GM19035 (cell line): ENCODE data around the gene KDM6B.

Experiments
- ATAC-seq: cut with Tn5 transposase; IDR thresholded peaks from one replicate; pipeline ENCODE4 v1.9.1; 2021; ENCODE audit not compliant: unreplicated experiment

Gene KDM6B

DNA sequence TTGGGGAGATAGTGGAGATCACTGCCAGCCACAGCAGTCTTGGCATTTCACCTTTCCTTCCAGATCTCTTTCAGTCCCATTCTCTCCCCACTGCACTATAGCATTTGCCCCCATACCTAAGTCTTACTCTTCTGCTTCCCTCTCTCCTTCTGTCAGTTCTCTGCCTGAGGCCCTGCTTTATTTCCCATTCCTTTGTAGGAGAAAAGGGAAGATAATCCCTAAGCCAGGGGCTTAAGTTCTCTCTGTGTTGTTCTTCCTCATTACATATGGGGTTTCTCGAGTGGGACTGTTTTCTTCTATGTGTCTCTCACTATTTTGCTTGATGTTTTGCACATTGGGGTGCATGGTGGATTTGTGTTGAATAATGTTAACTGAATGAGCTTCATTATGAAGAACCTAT is 6.4 kb downstream of the KDM6B start:
- no peak for ATAC-seq

DNA sequence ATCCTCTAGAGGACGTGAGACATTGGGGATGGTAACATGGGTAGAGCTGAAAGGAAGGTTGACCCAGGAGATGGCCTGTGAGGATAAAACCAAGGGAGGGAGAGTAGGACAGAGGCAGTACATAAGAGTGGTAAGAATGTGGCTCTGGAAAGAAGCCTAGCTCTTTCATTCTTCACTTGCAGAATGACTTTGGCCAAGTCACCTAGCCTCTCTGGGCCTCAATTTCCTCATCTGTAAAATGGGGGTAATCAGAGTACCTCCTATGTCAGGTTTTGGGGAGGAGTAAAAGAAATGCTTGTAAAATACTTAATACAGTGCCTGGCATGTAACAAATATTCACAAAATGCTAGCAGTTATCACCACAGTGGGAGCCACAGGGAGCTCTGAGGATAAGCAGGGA is 6.9 kb downstream of the KDM6B start:
- ATAC-seq, result no peak

DNA sequence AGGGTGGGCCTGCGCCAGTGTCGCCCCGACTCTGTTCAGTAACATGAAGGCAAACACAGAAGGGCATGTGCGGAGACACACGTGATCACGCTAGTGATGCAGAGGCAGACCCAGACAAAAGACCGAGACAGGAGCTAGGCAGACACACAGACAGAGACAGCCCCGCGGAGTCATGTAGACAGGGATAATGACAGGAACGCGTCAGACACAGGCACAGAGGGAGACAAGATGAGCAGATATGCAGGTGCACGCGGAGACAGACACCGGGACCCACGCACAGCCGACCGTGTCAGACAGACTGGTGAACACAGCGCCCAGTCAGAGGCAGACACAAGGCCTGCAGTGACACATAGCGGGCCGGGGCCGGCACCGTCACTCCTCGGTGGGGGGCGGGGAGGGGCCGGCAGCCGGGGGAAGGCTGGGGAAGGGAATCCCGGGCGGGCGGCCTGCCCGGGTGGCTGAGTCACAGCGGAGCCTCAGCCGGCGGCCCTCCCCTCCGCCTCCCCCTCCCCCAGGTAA is 7.4 kb downstream of the KDM6B start:
- peak; percentile 3 for ATAC-seq

DNA sequence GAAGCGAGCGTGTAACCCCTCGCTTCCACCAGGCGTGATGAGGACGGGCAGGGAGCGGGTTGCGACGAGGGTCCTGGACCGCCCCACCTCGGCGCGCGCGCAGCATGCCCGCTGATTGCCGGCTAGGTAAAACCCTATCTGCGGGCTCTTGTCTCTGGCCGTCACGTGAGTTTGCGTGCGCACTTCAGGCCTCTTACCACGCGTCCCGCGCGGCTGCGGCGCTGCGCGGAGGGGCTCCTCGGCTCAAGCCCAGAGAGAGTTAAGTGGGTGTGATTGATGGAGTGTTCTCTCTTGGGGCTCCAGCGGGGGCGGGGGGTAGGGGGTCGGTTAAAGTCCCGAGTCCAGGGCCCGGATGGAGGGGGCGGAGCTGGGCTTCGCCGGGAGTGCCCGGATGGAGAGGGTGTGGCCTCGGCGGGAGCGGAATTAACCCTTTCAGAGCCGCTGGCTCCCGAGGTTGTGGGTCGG is 7.9 kb downstream of the KDM6B start:
- ATAC-seq, result peak; percentile 21

DNA sequence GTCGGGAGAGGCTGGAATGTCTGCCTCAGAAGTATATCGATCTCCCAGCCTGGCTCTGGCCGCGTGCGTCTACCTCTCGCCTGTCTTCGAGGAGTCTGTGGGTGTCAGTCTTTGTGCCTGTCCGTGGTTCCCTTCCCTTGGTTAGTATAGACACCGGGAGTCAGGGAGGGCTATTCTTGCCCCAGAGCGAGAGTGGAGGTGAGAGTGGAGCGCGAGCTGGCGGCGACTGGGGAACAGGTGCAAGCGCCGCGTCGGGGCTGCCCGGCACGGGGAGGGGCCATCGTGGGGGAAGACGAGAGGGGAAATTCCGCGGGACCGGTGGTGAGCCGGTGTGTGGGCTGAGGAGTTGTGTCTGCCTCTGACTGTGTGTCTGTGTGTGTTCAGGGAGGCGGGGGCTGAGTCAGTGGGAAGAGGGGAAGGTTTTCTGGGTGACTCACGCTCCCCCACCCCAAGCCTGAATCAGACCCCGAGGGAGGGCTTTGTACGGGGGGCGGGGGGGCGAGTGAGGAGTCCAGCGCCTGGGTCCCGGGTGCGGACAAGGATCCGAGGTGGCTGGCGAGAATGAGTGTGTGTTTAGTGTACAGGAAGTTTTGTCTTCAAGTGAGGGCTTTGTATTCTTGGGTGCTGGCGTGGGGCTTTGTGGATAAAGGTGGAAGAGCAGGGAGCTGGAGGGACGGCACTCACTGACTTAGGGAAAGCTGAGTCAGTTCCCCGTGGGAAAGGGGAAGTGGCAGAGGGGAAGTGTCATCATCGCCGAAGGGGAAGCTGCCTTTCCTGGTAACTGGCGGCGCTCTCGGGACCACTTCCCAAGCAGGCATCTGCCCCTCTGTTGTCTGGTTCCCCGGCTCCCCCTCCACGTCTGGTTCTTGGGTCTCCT is 8.6 kb downstream of the KDM6B start:
- ATAC-seq, result peak; percentile 23

DNA sequence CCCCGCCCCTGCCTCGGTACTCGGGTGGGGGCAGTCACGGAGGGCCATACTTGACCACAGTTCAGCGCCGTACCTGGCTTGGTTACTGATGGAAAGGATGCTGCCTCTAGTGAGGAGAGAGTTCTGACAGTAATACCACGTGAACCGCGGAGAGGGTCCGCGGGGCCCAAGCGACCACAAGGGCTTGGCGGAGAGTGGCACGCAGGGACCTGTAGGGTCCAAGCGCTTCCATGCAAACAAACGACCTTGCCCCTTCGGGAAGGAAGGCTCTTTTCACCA is 9.2 kb downstream of the KDM6B start:
- ATAC-seq, result no peak

DNA sequence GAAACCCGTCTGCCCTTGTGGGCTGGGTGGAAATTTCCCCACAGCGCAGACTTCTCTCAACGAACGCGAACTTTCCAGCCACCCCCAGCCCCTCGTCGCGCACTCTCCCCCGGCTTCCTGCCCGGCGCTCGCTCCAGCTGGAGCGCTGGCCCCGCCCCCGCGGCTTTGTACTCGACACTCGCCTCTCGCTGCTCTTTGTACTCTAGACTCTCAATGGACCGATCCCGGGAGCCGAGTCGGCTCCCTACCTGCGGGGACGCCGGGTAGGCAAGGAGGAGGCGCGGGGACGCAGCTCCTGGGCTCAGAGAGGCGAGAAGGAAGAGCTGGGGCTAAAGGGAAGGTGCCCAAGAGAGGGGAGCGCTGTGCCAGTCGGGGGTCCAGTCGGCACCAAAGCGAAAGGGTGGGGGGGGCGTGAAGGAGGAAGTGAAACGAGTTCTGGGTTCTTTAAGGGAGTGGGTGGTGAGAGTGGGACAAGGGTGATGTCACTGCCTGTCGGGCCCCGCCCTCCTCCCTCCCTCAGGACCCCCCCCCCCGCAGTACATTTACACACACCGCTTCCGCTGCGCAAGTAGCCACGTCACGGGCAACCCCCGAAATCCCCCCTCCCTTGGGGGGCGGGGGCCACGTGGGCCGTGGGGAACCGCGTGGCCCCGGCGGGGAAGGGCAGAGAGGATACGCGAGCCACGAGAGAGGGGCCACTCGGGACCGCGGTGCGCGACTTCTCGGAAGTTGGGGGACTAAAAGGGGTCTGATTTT is 9.7 kb downstream of the KDM6B start:
- ATAC-seq, result peak; percentile 31

DNA sequence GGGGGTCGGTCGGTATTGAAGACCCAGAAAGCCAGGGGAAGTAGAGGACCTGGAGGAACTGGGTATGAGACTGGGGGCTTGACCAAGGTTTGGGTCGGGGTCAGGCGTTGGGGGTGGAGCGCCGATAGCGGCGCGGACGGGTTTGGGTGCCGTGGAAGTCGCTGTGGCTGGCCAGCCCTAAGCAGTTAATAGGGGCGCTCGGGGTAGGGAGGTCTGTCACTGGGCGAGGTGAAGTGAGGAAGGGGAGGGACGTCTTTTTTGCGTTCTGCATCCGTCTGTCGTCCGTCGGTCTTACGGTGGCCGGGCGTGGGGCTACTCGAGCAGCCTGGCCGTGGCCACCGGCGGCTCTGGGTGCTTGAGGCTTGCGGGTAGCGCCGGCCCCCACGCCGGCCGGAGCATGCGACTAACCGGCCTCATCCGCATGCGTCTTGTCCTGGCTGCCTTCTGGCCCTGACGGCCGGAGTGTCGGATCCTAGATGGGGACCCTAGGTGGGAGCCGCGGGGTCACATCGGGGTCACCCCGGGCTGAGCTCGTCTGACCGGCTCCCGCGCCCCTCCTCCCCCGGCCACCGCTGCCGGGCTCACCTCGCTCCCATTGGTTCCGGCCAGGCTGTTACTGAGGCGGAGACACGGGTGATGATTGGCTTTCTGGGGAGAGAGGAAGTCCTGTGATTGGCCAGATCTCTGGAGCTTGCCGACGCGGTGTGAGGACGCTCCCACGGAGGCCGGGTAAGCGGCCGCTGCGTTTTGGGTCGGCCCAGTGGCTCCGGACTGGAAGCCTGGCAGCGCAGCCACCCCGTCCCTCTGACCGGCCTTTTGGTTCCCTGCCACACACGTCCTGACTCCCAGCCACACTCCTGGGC is 10.5 kb downstream of the KDM6B start:
- ATAC-seq, result peak; percentile 51

DNA sequence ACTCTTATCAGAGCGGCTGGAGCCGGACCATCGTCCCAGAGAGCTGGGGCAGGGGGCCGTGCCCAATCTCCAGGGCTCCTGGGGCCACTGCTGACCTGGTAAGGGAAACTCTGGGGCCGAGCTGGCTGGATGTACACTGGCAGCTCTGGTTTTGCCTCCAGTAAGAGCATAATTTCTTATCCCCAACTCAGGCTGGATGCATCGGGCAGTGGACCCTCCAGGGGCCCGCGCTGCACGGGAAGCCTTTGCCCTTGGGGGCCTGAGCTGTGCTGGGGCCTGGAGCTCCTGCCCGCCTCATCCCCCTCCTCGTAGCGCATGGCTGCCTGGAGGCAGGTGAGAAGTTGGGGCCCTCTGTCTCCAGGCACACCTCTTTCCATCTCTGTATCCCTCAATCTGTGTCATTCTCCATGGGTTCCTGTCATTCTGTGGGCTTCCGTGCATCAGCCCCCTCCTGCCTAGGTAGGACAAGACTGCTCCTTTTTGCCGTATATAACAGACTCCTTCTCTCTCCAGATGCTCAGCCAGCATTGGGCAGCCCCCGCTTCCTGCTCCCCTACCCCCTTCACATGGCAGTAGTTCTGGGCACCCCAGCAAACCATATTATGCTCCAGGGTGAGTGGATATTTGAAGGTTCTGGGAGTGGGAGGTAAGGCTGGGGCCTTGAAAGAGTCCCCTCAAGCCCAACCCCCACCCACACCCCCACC is 11.5 kb downstream of the KDM6B start:
- ATAC-seq, result no peak

DNA sequence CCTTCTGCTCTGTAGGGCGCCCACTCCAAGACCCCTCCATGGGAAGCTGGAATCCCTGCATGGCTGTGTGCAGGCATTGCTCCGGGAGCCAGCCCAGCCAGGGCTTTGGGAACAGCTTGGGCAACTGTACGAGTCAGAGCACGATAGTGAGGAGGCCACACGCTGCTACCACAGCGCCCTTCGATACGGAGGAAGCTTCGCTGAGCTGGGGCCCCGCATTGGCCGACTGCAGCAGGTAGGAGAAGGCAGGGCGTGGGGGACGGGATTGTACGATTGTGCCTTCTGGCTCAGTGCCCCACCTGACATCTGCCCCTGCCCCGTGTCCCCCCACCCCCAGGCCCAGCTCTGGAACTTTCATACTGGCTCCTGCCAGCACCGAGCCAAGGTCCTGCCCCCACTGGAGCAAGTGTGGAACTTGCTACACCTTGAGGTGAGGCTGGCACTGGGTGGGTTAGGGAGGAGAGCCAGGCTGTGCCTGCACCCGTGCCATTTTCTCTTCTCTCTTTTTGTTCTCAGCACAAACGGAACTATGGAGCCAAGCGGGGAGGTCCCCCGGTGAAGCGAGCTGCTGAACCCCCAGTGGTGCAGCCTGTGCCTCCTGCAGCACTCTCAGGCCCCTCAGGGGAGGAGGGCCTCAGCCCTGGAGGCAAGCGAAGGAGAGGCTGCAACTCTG is 12.2 kb downstream of the KDM6B start:
- ATAC-seq, result no peak

DNA sequence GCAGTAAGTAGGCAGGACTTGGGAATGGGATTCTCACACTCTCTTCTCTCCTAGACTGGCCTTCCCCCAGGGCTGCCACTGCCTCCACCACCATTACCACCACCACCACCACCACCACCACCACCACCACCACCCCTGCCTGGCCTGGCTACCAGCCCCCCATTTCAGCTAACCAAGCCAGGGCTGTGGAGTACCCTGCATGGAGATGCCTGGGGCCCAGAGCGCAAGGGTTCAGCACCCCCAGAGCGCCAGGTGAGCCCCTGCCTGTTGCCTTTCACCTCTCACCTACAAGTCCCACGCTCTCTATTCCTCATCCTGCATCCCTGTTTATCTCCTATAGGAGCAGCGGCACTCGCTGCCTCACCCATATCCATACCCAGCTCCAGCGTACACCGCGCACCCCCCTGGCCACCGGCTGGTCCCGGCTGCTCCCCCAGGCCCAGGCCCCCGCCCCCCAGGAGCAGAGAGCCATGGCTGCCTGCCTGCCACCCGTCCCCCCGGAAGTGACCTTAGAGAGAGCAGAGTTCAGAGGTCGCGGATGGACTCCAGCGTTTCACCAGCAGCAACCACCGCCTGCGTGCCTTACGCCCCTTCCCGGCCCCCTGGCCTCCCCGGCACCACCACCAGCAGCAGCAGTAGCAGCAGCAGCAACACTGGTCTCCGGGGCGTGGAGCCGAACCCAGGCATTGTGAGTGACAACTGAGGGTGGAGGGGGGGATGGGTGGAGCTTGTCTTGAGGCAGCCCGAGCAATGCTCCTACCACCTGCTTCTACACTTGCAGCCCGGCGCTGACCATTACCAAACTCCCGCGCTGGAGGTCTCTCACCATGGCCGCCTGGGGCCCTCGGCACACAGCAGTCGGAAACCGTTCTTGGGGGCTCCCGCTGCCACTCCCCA is 13.0 kb downstream of the KDM6B start:
- no peak for ATAC-seq

DNA sequence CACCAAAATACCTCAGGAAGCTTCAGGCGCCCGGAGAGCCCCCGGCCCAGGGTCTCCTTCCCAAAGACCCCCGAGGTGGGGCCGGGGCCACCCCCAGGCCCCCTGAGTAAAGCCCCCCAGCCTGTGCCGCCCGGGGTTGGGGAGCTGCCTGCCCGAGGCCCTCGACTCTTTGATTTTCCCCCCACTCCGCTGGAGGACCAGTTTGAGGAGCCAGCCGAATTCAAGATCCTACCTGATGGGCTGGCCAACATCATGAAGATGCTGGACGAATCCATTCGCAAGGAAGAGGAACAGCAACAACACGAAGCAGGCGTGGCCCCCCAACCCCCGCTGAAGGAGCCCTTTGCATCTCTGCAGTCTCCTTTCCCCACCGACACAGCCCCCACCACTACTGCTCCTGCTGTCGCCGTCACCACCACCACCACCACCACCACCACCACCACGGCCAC is 14.1 kb downstream of the KDM6B start:
- no peak for ATAC-seq

DNA sequence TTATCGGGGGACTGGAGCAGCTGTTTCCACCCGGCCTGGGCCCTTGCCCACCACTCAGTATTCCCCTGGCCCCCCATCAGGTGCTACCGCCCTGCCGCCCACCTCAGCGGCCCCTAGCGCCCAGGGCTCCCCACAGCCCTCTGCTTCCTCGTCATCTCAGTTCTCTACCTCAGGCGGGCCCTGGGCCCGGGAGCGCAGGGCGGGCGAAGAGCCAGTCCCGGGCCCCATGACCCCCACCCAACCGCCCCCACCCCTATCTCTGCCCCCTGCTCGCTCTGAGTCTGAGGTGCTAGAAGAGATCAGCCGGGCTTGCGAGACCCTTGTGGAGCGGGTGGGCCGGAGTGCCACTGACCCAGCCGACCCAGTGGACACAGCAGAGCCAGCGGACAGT is 14.7 kb downstream of the KDM6B start:
- ATAC-seq, result no peak

DNA sequence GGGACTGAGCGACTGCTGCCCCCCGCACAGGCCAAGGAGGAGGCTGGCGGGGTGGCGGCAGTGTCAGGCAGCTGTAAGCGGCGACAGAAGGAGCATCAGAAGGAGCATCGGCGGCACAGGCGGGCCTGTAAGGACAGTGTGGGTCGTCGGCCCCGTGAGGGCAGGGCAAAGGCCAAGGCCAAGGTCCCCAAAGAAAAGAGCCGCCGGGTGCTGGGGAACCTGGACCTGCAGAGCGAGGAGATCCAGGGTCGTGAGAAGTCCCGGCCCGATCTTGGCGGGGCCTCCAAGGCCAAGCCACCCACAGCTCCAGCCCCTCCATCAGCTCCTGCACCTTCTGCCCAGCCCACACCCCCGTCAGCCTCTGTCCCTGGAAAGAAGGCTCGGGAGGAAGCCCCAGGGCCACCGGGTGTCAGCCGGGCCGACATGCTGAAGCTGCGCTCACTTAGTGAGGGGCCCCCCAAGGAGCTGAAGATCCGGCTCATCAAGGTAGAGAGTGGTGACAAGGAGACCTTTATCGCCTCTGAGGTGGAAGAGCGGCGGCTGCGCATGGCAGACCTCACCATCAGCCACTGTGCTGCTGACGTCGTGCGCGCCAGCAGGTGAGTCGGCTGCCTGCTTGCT is 15.2 kb downstream of the KDM6B start:
- no peak for ATAC-seq

DNA sequence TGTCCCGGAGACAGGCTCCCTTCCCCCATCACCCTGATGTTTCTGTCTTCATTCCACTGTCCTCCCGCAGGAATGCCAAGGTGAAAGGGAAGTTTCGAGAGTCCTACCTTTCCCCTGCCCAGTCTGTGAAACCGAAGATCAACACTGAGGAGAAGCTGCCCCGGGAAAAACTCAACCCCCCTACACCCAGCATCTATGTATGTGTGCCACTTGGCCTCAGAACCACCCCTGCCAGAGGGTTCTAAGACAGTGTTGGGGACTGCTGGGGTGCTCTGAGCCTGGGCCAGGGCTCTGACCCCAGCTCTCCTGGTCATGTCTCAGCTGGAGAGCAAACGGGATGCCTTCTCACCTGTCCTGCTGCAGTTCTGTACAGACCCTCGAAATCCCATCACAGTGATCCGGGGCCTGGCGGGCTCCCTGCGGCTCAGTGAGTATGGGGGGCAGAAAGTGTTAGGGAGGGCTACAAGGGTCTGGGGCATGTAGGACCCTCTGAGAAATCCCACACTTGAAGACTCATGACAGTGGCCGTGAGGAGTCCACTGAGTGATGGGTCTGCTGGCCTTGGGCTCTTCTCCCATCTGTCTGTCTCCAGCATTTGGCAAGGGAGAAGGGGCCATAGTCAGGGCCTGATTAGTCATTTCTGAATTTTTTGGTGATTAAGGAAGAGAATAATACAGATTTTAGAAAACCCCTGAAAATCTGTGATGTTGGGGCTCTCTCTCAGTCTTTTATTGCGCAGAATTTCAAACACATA is 15.9 kb downstream of the KDM6B start:
- no peak for ATAC-seq

DNA sequence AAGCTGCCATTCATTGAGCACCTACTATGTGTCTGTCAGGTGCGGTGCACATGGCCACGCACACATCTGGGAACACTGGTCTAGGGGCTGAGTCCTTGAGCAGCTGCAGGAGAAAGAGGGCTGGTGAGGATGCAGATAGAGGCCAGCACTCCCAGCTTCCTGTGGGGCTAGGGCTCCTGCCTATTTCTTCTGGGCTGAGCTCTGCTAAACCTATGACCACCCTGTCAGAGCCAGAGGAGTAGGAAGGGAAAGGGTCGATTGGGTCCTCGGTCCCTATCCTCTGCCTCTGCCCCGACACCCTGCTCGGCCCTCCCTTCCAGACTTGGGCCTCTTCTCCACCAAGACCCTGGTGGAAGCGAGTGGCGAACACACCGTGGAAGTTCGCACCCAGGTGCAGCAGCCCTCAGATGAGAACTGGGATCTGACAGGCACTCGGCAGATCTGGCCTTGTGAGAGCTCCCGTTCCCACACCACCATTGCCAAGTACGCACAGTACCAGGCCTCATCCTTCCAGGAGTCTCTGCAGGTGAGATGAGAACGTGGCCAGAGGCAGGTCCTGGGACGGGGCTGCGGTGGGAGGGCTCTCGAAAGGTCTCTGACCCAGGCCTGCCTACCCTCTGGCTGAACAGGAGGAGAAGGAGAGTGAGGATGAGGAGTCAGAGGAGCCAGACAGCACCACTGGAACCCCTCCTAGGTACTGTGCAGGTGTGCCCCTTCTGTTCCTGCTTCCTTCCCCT is 16.9 kb downstream of the KDM6B start:
- ATAC-seq, result no peak
